Measurements from ENCODE around the gene DARS2. TPM values are rescaled to one million over a fixed set of nuclear protein-coding genes. Genes with fewer than 3 reads are reported as not detected.

DARS2 gene, protein sequence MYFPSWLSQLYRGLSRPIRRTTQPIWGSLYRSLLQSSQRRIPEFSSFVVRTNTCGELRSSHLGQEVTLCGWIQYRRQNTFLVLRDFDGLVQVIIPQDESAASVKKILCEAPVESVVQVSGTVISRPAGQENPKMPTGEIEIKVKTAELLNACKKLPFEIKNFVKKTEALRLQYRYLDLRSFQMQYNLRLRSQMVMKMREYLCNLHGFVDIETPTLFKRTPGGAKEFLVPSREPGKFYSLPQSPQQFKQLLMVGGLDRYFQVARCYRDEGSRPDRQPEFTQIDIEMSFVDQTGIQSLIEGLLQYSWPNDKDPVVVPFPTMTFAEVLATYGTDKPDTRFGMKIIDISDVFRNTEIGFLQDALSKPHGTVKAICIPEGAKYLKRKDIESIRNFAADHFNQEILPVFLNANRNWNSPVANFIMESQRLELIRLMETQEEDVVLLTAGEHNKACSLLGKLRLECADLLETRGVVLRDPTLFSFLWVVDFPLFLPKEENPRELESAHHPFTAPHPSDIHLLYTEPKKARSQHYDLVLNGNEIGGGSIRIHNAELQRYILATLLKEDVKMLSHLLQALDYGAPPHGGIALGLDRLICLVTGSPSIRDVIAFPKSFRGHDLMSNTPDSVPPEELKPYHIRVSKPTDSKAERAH
- 16.9 and 32.9 TPM in 2 replicates for total RNA-seq

DNA sequence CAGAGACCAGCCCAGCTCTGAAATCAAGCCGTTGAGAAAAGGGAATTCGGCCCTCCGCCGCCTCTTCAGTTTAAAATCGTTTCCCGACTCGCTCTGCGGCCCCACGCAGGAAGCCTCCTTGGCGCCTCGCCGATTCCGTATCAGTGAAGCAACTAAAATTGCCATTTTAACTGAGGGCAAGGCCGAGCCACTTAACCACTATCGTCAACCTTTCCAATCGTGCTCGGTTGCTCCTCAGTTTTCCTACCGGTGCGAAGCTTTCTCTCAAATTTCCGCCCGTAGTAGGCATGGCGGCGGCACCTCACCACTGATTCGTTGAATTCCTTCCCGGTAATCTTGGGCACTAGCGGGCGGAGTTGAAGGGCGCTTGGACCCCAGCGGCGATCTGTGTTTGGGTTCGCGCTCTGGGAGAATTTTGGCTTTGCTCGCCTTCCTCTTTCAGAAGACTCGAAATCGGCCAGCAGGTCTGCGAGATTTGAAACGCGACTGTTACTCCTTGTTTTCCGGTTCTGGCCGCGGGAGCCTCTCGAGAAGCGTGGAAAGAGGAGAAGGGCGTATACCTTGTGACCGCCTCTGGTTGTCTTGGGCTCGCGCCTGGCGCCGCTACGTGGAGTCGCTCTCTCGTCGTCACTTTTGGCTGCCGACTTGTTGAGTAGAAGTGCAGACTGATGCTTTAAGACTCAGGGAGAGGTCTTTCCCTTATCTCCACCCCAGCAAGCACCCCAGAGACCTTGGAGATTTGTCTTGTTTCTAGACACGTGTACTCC lies at the start of gene DARS2, which contains the start of gene CENPL:
DARS2 (plus strand) TSS at position 359 of the 767 bp plus-strand sequence. CDS start 557 bp downstream, outside the sequence.
CENPL (minus strand) TSS at position 569 of the 767 bp plus-strand sequence. CDS start 13,584 bp downstream, outside the sequence.

DNA sequence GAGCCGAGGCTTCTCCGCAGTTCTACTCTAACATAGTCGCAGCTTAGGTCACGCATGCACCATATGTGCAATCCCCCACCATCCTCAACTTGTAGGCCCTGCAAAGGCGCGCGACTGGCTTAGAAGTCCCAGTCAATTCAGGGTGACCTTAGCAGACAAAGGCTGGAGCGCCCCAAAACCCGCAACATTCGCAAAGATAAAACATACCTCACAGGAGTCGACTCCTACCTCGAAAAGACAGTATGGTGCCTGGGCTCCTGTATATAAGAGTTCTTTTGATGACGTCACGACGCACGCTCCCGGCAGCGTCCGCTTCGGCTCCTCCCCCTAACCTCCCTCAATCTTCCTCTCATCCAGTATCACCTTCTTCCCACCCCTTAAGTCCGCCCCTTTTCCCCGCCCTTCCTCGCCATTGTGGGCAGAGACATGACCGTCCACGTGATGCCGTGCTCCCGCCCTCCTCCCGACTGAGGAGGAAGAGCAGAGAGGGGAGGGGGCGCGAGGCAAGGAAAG lies 43.3 kb downstream of the DARS2 start, which contains the start of gene GAS5:
GAS5 (minus strand) TSS at position 237 of the 513 bp plus-strand sequence.

DNA sequence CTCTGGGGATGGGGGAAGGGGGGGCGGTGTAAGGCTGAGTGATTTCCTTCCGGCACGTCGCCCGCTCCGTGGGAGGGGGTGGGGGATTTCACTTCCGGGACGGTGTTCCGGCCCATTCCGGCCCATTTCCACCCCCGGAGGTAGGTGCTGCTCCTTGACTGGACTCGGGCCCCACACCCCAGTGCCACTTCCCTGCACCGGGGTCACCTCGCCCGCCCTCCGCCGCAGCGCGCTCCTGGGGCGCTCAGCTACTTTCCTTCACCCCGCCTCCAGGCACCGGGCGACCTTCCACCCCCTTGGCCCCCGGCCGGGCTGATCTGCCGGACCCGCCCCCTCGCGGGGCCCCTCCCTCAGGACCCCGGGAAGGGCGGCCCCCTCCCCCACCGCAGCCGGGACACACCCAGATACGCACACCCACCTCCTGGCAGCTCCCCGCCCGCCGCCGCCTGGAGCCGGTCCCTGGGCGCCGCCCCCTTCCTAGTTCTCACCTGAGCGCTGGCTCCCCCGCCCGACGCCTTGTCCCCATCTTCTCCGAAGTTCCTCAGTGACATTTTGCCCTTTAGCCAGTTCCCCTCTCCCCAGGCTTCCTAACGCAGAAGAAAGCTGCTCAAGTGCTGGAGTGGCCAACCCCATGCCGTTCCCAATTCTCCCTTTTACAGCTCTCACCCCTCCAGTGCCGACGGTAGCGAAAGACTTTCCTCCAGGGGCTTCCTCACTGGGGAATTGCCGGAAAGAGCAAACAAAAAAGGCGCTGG lies 44.0 kb downstream of the DARS2 start, which contains the start of gene ZBTB37:
ZBTB37 (plus strand) TSS at position 115 of the 755 bp plus-strand sequence. CDS start 1,846 bp downstream, outside the sequence.

Small RNA genes within 50 kb of the gene (small RNA-seq; reads per million reads assigned to genes)
- gene RF00019 (ENCODE audit: low replicate concordance) = not detected

Other genes starting within 250 kb of the DARS2 start
- gene SLC9C2, start 221.6 kb upstream of the DARS2 start, total RNA-seq = under 0.01 TPM in 1 of 2 replicates, not detected in the other
- not detected in 2 replicates for gene TEX50, start 189.3 kb upstream of the DARS2 start, total RNA-seq
- 0.22 and 0.29 TPM in 2 replicates for gene ANKRD45, start 154.8 kb upstream of the DARS2 start, total RNA-seq
- 23.2 and 30.6 TPM in 2 replicates for gene KLHL20, start 109.7 kb upstream of the DARS2 start, total RNA-seq
- gene CENPL, start 210 bp downstream of the DARS2 start, total RNA-seq = 3.1 and 28.8 TPM in 2 replicates
- gene GAS5, start 43.3 kb downstream of the DARS2 start, total RNA-seq = 261 and 433 TPM in 2 replicates
- gene ZBTB37, start 43.7 kb downstream of the DARS2 start, total RNA-seq = 4.6 and 7.0 TPM in 2 replicates
- 0.43 TPM in 1 of 2 replicates, not detected in the other for gene SERPINC1, start 92.7 kb downstream of the DARS2 start, total RNA-seq
- gene RC3H1, start 197.7 kb downstream of the DARS2 start, total RNA-seq = 22.5 and 35.1 TPM in 2 replicates

Data from placental pericyte (primary cell).